GM21529 (cell line): ENCODE measurements around the gene APBA2.

Source experiments
- ATAC-seq: cut with Tn5 transposase; IDR thresholded peaks from one replicate; pipeline ENCODE4 v1.9.1; 2021; ENCODE audit not compliant: unreplicated experiment

Gene APBA2

GRCh38 chr15:29113336-29114220 is 227.8 kb downstream of the APBA2 start:
- no peak for ATAC-seq

DNA sequence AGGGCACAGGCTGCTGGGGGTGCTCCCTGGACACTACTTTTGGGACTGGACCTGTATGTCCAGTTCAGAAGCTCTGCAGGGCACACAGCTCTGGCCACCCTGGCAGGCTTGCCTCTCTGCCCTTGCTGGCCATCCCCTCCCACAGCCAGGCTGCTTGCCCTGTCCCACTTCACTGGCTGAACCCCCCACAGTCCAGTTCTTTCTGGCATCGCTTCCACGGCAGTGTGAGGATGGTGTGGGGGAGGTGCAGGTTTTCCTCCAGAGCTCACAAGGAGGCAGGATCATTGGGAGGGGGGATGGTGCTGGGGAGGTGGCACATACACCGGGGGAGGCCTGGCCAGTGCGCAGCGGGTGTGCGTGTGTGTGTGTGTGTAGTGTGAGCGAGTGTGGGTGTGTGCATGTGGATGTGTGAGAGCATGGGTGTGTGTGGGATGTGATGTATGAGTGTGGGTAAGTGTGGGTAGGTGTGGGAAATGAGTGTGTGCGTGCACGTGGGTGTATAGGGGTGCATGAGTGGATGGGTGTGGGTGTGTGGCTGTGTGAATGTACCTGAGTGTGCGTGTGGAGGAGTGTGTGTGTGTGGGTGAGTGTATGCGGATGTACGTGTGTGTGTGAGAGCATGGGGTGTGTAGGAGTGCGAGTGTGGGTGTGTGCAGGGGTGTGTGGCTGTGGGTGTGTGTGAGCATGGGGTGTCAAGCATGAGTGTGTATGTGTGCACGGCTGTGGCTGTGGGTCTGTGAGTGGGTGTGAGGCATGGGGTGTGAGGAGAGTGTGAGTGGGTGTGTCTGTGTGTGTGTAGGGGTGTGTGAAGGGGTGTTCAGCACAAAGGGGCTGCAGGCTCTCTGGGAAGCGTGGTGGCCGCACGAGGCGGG is 228.7 kb downstream of the APBA2 start:
- no peak for ATAC-seq

DNA sequence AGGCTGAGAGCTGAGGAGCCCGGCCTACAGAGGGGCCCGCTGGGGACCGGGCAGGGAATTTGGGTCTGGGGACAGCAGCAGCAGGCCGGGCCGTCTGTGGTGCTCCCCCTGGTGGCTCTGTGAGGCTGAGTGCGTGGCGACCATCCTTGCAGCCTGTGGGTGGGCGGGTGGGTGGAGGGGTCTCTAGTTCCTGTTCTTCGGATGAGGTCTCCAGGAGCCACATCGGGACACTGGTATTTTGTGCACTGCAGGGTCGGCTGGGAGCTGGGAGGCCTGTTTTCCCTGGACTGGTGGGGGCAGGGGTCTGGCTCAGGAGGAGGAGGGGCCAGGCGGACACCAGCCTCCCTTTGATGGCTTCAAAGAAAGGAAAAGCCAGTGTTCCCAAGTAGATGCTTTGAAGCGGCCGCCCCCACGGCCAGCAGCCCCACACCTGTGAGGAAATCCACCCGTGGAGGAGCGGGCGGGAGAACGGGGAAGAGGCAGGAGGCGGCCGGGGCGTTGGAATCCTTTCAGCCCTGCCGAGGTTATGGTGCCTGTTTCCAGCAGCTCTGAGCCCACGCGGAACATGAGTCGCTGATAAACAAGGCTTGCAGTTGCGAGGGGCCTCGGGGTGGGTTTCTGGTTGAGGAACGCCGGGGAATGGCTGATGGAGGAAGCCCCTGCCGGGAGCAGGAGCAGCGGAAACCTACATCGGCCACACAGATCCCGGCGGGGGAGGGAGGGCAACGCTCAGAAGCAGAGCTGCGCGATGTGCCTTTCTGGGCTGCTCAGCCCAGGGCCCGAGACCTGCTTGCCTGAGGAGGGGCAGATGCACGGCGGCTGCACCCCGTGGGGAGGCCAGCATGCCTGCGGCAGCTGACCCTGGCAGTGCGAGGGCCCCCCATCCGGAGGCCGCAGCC is 229.6 kb downstream of the APBA2 start:
- no peak for ATAC-seq

DNA sequence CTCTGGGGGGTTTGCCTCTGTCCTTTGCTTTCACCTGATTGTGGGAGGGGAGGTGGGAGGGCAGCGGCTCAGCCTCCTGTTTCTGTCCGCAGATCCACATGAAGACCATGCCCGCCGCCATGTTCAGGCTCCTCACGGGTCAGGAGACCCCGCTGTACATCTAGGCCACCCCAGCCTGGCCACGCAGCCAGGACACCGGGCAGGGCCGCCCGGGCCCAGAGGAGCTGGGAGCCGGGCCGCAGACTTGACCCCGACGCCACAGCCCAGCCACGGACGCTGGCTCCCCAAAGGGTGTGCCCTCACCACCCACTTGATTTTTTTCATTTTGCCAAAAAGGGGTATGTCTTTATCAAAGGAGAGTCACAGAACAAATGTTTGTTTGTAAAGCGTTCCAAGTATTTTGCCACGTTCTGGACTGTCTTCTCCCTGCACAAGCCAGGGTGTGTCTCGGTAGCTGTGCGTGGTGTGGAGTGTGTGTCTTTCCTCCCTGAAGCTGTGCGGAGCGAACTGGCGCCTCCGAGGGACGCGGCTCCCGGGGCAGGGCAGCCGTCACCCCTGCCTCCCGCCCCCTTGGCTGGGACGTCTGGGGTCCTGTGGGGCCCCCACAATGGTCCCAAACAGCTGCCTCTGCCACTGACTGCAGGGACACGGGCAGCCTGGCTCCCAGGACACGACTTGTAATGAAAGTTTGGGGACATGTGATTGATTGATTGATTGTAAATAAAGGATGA is 231.4 kb downstream of the APBA2 start:
- no peak for ATAC-seq

GRCh38 chr15:29117778-29118177 is 232.0 kb downstream of the APBA2 start:
- no peak for ATAC-seq

DNA sequence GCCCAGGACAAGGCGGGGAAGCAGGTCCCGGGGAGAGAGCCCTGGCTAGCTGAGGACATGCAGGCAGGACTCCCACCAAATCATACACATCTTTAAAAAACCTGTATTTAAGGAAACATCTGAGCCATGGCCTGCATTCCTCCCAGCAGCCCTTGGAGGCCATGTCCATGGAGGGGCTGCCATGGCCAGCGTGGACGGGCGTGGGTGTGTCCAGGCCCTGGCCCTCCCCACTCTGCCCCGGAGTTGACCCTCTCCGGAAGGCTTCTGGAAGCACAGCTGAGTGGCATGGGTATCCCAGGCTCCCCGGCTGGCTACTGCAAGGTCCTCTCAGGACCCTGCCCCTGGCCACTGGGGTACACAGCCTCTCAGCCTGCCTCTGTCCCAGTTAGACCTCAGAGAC is 234.1 kb downstream of the APBA2 start:
- ATAC-seq: no peak

- ATAC-seq: no peak
These were observed 235.0 kb downstream of the APBA2 start for GRCh38 chr15:29120593-29121368.

- ATAC-seq: no peak
These were observed 235.5 kb downstream of the APBA2 start for GRCh38 chr15:29121369-29121656.

- no peak for ATAC-seq
These were observed 236.1 kb downstream of the APBA2 start for GRCh38 chr15:29121907-29122306.

- no peak for ATAC-seq
These were observed 236.7 kb downstream of the APBA2 start for GRCh38 chr15:29122506-29122905.

DNA sequence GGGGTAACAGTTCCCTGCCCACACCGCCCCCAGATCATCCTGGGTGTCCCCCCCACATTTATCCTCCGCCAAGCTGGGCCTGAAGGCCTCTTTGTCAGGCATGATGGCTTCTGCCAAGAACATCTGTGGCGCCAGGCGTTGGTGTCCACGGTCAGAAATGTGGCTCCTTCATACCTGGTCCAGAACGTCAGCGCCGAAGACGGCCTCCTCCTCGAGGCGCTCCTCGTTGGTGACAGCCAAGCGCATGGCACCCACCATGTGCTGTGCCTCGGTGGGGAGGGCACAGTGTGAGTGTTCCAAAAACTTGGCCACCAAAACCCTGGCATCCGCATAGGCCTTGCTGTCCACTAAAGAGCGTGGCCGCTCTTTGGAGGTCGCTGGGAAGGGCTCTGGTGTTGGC is 237.4 kb downstream of the APBA2 start:
- ATAC-seq: no peak

- ATAC-seq: no peak
These were observed 238.2 kb downstream of the APBA2 start for GRCh38 chr15:29123991-29124390.

DNA sequence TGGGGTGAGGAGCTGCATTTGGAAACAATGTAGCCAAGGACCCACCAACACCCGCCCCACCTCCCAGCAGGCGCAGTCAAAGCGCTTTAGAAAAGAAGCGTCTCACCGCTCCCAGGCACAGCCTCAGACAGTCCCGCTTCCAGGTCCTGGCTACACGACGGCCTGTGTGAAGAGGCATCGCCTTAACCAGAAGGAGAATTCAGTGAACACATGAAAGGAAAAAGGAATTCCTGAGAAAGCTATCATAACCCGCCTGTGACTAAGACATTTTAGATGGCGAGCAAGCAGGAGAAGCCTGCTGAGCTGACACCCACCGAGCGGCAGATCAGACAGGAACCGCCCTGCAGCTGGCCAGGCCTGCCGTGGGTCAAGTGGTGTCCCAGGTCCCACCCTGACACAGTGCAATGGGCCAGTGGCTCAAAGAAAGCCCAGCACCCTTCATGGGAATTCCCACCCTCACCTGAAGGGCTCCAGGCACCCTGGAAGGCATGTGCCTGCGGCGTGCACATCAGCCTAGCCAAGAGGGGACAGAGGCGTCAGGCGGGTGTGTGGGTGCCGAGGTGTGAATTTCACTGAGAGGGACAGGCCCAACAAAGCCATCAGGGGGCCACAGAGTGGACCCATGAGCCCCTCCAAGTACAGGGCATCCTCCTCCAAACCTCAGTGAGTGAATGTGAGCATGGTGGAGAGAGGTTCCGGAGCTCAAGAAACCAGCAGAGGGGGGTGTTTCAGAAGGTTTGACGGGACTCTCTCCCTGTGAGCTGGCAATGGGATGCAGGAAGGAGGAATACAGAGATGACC is 239.0 kb downstream of the APBA2 start:
- ATAC-seq: no peak

- no peak for ATAC-seq
These were observed 239.8 kb downstream of the APBA2 start for GRCh38 chr15:29125382-29126207.

- ATAC-seq: no peak
These were observed 240.4 kb downstream of the APBA2 start for GRCh38 chr15:29126208-29126536.

DNA sequence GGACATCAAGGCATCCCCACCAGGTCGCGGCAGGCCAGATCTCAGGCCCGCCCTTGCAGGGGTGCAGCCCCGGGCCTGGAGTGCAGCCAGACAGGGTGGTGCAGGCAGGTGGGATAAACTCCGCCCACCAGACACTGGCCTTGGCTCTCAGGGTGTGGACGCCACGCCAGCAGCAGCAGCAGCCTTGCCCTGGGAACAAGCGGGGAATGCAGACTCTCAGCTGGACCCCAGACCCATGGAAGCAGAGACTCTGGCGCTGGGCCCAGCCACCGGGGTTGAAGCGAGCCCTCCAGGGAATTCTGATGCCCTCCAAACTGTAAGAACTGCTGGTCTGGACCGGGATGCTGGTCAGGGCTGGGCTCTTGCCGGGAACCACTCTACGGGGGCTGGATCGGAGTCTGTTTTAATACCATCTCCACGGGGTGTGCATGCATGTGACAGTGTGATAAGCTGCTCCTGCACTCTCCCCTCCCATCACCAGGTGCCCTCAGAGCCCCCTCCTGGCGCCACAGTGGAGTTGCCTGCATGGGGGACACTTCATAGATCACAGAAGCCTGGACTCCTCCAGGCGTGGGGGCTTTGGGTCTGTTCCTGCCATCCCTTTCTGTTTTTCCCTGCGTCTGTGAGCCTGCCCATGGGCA is 241.2 kb downstream of the APBA2 start:
- ATAC-seq: no peak

DNA sequence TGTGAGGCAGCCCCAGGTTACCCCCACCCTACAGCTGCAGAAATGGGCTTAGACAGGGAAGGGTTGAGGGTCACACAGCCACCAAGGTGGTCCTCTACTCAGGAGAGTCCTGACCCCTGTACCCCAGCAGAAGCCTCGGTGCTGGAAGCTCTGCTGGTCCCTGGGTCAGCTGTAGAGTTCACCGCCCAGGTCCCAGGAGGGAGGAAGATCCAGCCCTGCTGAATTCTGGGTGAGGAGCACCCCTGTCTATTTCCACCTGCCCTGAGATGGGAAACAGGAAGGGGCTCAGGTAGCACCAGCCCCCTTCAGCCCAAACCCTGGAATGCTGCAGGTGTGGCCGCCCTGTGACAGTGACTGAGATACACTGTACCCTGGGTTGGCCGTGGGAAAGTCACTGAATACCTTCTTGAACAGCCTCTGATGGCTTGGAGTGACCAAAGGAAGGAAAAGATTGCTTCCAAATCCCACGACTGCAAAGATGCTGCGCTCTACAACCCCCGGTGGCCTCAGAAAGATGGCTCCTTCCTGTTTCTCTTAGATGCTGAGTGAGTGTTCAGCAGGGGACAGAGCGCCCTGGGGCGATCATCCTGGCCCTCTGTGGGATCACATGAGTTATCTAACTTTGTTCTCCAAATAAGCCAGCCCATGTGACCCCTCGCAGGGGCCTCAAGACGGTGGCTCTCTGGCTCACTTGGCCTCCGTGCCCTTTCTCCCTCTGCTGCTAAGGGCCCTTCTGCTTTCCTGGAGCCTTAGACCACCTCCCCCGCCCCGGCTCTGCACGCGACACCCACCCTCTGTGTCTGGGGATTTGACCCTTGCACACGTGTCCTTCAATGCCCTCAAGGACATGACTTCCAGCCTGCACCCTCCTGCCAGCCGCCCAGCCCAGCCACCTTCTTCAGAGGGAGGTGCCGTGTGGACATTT is 242.0 kb downstream of the APBA2 start:
- no peak for ATAC-seq
